ENCODE results near the gene GPR162.

DNA sequence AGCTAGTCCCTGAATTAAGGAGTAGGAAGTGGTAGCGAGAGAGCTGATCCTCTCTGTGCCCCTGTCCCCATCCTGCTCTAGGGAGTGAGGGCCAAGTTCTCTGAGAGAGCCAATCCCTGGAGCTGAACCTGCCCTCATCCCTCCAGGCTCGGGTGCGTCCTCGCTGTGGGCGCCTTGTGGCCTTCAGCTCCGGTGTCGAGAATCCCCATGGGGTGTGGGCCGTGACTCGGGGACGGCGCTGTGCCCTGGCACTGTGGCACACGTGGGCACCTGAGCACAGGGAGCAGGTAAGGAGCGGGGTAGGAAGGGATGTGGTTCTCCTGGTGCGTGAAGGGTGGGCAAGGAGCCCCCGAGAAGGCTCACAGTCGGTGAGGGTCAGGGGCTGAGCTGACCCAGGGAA lies 17.2 kb downstream of the GPR162 start:
- TF ChIP-seq, protein P1, sequence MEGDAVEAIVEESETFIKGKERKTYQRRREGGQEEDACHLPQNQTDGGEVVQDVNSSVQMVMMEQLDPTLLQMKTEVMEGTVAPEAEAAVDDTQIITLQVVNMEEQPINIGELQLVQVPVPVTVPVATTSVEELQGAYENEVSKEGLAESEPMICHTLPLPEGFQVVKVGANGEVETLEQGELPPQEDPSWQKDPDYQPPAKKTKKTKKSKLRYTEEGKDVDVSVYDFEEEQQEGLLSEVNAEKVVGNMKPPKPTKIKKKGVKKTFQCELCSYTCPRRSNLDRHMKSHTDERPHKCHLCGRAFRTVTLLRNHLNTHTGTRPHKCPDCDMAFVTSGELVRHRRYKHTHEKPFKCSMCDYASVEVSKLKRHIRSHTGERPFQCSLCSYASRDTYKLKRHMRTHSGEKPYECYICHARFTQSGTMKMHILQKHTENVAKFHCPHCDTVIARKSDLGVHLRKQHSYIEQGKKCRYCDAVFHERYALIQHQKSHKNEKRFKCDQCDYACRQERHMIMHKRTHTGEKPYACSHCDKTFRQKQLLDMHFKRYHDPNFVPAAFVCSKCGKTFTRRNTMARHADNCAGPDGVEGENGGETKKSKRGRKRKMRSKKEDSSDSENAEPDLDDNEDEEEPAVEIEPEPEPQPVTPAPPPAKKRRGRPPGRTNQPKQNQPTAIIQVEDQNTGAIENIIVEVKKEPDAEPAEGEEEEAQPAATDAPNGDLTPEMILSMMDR (IDR thresholded peaks at IDR 0.05; ENCODE audit: poor library complexity), result no peak
- no peak for TF ChIP-seq EZH2 (IDR thresholded peaks at IDR 0.05; ENCODE audit: borderline replicate concordance)

Measured in hepatocyte (in vitro differentiated cells).